Keratinocyte (primary cell): ENCODE data around the gene KDM4B. TPM values are rescaled to one million over a fixed set of nuclear protein-coding genes. Genes with fewer than 3 reads are reported as not detected.

ENCODE experiments used
- DNase-seq: peaks from one replicate; pipeline ENCODE4 v3.0.0-alpha.2; 2011; ENCODE audit warnings: low read depth, missing footprints, low spot score
- FAIRE-seq: peaks from 2 replicates; lab custom pipeline; 2011; peaks lifted over from hg19 to GRCh38; lab: Jason Lieb, UNC
- H2AFZ ChIP-seq: 2 replicates; pipeline ENCODE4 v1.6.0; 2012; ENCODE audit warnings: low read length, control low read depth, inconsistent platforms; ENCODE audit not compliant: control insufficient read depth
- H3K27ac ChIP-seq: 2 replicates; pipeline ENCODE4 v1.5.1; 2011; ENCODE audit warnings: low read length; ENCODE audit not compliant: control insufficient read depth, insufficient read depth
- H3K27me3 ChIP-seq: 3 replicates; pipeline ENCODE4 v1.6.0; 2011; ENCODE audit warnings: low read length; ENCODE audit not compliant: control insufficient read depth, insufficient read depth; ENCODE audit errors: extremely low read depth
- H3K36me3 ChIP-seq, 2 experiments: 2 replicates in 1 of 2; 3 replicates in 1 of 2; pipeline ENCODE4 v1.5.1; 2011; ENCODE audit warnings: low read length in 2 of 2, mild to moderate bottlenecking in 1 of 2; ENCODE audit not compliant: control insufficient read depth in 2 of 2, insufficient read depth in 2 of 2; ENCODE audit errors: extremely low read depth in 1 of 2
- H3K4me1 ChIP-seq: 3 replicates; pipeline ENCODE4 v1.5.1; 2011; ENCODE audit warnings: low read length; ENCODE audit not compliant: control insufficient read depth, insufficient read depth; ENCODE audit errors: extremely low read depth
- H3K4me2 ChIP-seq: 3 replicates; pipeline ENCODE4 v1.6.0; 2011; ENCODE audit warnings: low read depth, low read length; ENCODE audit not compliant: control insufficient read depth, insufficient read depth; ENCODE audit errors: extremely low read depth
- H3K4me3 ChIP-seq, 3 experiments: fragments of 200-600 bp in 1 of 3; sonication (generic) in 1 of 3; 2 replicates in 2 of 3; 3 replicates in 1 of 3; pipeline ENCODE4 v1.5.1; 2011 to 2016; ENCODE audit warnings: low read length in 3 of 3, mild to moderate bottlenecking in 3 of 3, control low read depth in 2 of 3, inconsistent platforms in 1 of 3, low read depth in 1 of 3, mixed read lengths in 1 of 3, mixed run types in 1 of 3, moderate library complexity in 1 of 3; ENCODE audit not compliant: control insufficient read depth in 2 of 3, insufficient read depth in 2 of 3; ENCODE audit errors: extremely low read depth in 1 of 3
- H3K79me2 ChIP-seq: 2 replicates; pipeline ENCODE4 v1.6.0; 2012; ENCODE audit warnings: low read length; ENCODE audit not compliant: control insufficient read depth, insufficient read depth
- H3K9ac ChIP-seq: 3 replicates; pipeline ENCODE4 v1.6.0; 2011; ENCODE audit warnings: low read length; ENCODE audit not compliant: control insufficient read depth, insufficient read depth; ENCODE audit errors: extremely low read depth
- H3K9me1 ChIP-seq: 3 replicates; pipeline ENCODE4 v1.6.0; 2011; ENCODE audit warnings: low read length; ENCODE audit not compliant: control insufficient read depth, insufficient read depth; ENCODE audit errors: extremely low read depth
- H3K9me3 ChIP-seq: 2 replicates; pipeline ENCODE4 v1.5.1; 2012; ENCODE audit warnings: low read depth, low read length; ENCODE audit not compliant: control insufficient read depth
- H4K20me1 ChIP-seq: 3 replicates; pipeline ENCODE4 v1.6.0; 2011; ENCODE audit warnings: low read length; ENCODE audit not compliant: control insufficient read depth, insufficient read depth; ENCODE audit errors: extremely low read depth
- CTCF ChIP-seq, 3 experiments: IDR thresholded peaks in 1 of 3; conservative IDR thresholded peaks in 1 of 3; optimal IDR thresholded peaks in 1 of 3; 2 replicates in 2 of 3; 3 replicates in 1 of 3; pipeline versions ENCODE3 to v1.5.1; 2011; ENCODE audit warnings: low read length in 3 of 3, mild to moderate bottlenecking in 3 of 3, moderate library complexity in 2 of 3, control low read depth in 1 of 3, inconsistent platforms in 1 of 3; ENCODE audit not compliant: insufficient read depth in 2 of 3; ENCODE audit errors: extremely low read depth in 1 of 3
- EZH2 ChIP-seq: IDR thresholded peaks from one replicate; pipeline ENCODE4 v1.6.1; 2012; ENCODE audit warnings: inconsistent platforms, mild to moderate bottlenecking, low read length, moderate library complexity
- dilution Hi-C: fragments of 300-500 bp; cut with MboI; formaldehyde crosslinking; loops from one replicate; pipeline ENCODE4 v1.7.0; 2020; ENCODE audit warnings: low sequenced_read_pairs; ENCODE audit not compliant: extremely low pct_ligation_motif_present
- polyA plus RNA-seq, 5 experiments: library from polyadenylated mRNA; depleted of rRNA in 3 of 5; stranded (reverse) in 3 of 5; stranded (forward) in 1 of 5; unstranded in 1 of 5; fragments of >200 nt; gene quantifications; 1 replicate in 1 of 5; 2 replicates in 3 of 5; 3 replicates in 1 of 5; pipeline versions ENCODE4 v1.2.1 to v1.2.3, GENCODE V29; 2011 to 2012; ENCODE audit warnings: missing spikeins in 2 of 5, low read depth in 1 of 5, low replicate concordance in 1 of 5

The KDM4B gene
- polyA plus RNA-seq, 1 donor (not counting 4 experiments of a cell fraction or from before 2014, with no cell fraction given), result 6.2 TPM

- H3K9me1 ChIP-seq, result no peaks in the 10 kb centered on the region
- no peak for DNase-seq
- H3K4me3 ChIP-seq, result no peak overlapping the region
- peaks cover 12 to 27% of the 10 kb centered on the region in 2 experiments for H3K36me3 ChIP-seq
- no peak overlapping the region for H2AFZ ChIP-seq
- FAIRE-seq, result no peak
- peaks cover 2% of the 10 kb centered on the region for H4K20me1 ChIP-seq
- H3K27ac ChIP-seq, result no peak overlapping the region
- no peaks in the 10 kb centered on the region for H3K4me1 ChIP-seq
- H3K9ac ChIP-seq, result no peak overlapping the region
- no peak overlapping the region for H3K4me2 ChIP-seq
- TF ChIP-seq EZH2, result no peak
- TF ChIP-seq CTCF (optimal IDR thresholded peaks at IDR 0.05 in 1 of 3, IDR thresholded peaks at IDR 0.05 in 1 of 3, conservative IDR thresholded peaks at IDR 0.05 in 1 of 3; ENCODE audit: extremely low read depth in 1 of 3, insufficient read depth in 2 of 3, low read length in 3 of 3), result no peak
- dilution Hi-C loops, result no loop called here
- H3K79me2 ChIP-seq, result no peaks in the 10 kb centered on the region
- no peaks in the 10 kb centered on the region for H3K9me3 ChIP-seq
- no peaks in the 10 kb centered on the region for H3K27me3 ChIP-seq
These were observed 142.1 kb downstream of the KDM4B start for GRCh38 chr19:5111051-5111450.

GRCh38 chr19:5112175-5112574, 143.3 kb downstream of the KDM4B start:
- Histone ChIP-seq H3K4me1 (no peaks in the 10 kb centered on the region), H4K20me1 (no peaks in the 10 kb centered on the region), H3K4me2 (no peak overlapping the region), H2AFZ (no peak overlapping the region), H3K9me3 (no peaks in the 10 kb centered on the region), H3K27me3 (no peaks in the 10 kb centered on the region), H3K9ac (no peak overlapping the region), H3K4me3 (no peak overlapping the region), H3K36me3 (peaks cover 12 to 21% of the 10 kb centered on the region in 2 experiments), H3K27ac (no peak overlapping the region), H3K79me2 (no peaks in the 10 kb centered on the region), H3K9me1 (no peaks in the 10 kb centered on the region)
- dilution Hi-C loops, result no loop called here
- FAIRE-seq (no peak), DNase-seq (no peak)
- TF ChIP-seq CTCF (optimal IDR thresholded peaks at IDR 0.05 in 1 of 3, IDR thresholded peaks at IDR 0.05 in 1 of 3, conservative IDR thresholded peaks at IDR 0.05 in 1 of 3; ENCODE audit: extremely low read depth in 1 of 3, insufficient read depth in 2 of 3, low read length in 3 of 3) (no peak), EZH2 (no peak)
